ENCODE results near the gene PEDS1.

DNA sequence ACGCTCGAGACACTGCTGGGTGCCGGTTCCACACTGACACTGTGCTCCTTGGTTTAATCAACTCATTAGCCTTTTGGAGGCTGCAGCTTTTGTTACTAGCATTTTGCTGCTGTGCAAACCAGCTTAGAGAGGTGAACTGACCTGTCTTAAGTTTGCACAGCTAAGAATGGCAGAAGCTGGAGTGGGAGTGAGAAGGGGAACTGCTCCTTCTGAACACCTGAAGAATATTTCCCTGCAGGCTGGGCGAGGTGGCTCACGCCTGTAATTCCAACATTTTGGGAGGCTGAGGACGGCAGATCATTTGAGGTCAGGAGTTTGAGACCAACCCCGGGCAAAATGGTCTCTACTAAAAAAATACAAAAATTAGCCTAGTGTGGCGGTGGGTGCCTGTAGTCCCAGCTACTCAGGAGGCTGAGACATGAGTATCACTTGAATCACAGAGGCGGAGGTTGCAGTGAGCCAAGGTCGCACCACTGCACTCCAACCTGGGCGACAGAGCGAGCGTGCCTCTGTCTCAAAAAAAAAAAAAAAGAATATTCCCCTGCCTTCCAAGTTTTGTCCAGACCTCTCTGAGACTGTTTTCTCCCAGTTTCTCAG is 42.1 kb upstream of the PEDS1 start:
- TF ChIP-seq, protein P1, sequence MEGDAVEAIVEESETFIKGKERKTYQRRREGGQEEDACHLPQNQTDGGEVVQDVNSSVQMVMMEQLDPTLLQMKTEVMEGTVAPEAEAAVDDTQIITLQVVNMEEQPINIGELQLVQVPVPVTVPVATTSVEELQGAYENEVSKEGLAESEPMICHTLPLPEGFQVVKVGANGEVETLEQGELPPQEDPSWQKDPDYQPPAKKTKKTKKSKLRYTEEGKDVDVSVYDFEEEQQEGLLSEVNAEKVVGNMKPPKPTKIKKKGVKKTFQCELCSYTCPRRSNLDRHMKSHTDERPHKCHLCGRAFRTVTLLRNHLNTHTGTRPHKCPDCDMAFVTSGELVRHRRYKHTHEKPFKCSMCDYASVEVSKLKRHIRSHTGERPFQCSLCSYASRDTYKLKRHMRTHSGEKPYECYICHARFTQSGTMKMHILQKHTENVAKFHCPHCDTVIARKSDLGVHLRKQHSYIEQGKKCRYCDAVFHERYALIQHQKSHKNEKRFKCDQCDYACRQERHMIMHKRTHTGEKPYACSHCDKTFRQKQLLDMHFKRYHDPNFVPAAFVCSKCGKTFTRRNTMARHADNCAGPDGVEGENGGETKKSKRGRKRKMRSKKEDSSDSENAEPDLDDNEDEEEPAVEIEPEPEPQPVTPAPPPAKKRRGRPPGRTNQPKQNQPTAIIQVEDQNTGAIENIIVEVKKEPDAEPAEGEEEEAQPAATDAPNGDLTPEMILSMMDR (IDR thresholded peaks at IDR 0.05) = no peak
- TF ChIP-seq ZNF263 (CRISPR knock-in tag; IDR thresholded peaks at IDR 0.05; ENCODE audit: low read depth) = no peak
- no peak for TF ChIP-seq ZNF121 (CRISPR knock-in tag; IDR thresholded peaks at IDR 0.05)
- TF ChIP-seq ESRRA (CRISPR knock-in tag; IDR thresholded peaks at IDR 0.05; ENCODE audit: borderline replicate concordance) = no peak
- TF ChIP-seq SMAD4 (CRISPR knock-in tag; IDR thresholded peaks at IDR 0.05) = no peak
- TF ChIP-seq, protein P2, sequence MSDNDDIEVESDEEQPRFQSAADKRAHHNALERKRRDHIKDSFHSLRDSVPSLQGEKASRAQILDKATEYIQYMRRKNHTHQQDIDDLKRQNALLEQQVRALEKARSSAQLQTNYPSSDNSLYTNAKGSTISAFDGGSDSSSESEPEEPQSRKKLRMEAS (CRISPR knock-in tag; IDR thresholded peaks at IDR 0.05) = no peak
- no peak for TF ChIP-seq TEAD4 (CRISPR knock-in tag; IDR thresholded peaks at IDR 0.05)
- TF ChIP-seq ZNF138 (CRISPR knock-in tag; conservative IDR thresholded peaks at IDR 0.05) = no peak
- TF ChIP-seq, protein P3, sequence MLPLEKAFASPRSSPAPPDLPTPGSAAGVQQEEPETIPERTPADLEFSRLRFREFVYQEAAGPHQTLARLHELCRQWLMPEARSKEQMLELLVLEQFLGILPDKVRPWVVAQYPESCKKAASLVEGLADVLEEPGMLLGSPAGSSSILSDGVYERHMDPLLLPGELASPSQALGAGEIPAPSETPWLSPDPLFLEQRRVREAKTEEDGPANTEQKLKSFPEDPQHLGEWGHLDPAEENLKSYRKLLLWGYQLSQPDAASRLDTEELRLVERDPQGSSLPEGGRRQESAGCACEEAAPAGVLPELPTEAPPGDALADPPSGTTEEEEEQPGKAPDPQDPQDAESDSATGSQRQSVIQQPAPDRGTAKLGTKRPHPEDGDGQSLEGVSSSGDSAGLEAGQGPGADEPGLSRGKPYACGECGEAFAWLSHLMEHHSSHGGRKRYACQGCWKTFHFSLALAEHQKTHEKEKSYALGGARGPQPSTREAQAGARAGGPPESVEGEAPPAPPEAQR (CRISPR knock-in tag; IDR thresholded peaks at IDR 0.05) = no peak
- TF ChIP-seq, protein P4, sequence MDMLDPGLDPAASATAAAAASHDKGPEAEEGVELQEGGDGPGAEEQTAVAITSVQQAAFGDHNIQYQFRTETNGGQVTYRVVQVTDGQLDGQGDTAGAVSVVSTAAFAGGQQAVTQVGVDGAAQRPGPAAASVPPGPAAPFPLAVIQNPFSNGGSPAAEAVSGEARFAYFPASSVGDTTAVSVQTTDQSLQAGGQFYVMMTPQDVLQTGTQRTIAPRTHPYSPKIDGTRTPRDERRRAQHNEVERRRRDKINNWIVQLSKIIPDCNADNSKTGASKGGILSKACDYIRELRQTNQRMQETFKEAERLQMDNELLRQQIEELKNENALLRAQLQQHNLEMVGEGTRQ (CRISPR knock-in tag; IDR thresholded peaks at IDR 0.05) = no peak
- TF ChIP-seq IRF2 (CRISPR knock-in tag; IDR thresholded peaks at IDR 0.05; ENCODE audit: borderline replicate concordance, low read depth) = no peak
- no peak for TF ChIP-seq ELF4 (CRISPR knock-in tag; IDR thresholded peaks at IDR 0.05; ENCODE audit: low read depth)
- no peak for TF ChIP-seq ZNF671 (CRISPR knock-in tag; IDR thresholded peaks at IDR 0.05)
